NOMO-1 treated with dmso at 0.1 percent for 144 hours (cell line): Measurements from ENCODE around the gene ELOA.
"Not testable (repeated sequence)": the region's sequence is repeated elsewhere in the genome, so short reads cannot be mapped to it uniquely, and the experiment has no call there.

Experiments
- DNase-seq: peaks from one replicate; lab custom pipeline; 2025; ENCODE audit not compliant: unreplicated experiment; lab: John Stamatoyannopoulos, UW

ELOA gene

GRCh38 chr1:23800400-23801337 is 57.4 kb downstream of the ELOA start, which contains the start of gene GALE:
Gene GALE (minus strand): TSS chr1:23800754. CDS start chr1:23799007, 1,747 bp downstream.
- DNase-seq: peak; percentile 94

- no peak for DNase-seq
Observed at GRCh38 chr1:23801338-23801748, 58.1 kb downstream of the ELOA start.

DNA sequence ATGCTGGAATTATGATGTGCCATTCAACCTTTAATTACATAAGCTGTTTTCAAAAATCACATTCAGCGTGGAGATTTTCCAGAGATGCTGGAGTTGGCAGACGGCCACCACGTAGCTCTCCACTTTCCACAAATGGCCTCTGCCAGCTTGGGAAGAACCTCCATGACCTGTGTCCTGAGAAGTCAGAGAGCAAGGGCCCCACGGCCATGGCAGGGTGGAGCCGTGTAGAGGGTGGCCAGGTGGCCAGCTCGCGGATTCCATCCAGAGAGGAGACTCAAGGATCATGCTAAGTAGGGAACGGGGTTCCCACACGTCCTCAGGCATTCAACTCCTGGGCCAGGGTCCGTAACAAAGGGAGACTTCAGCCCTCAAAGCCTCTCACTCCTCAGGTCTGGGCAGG is 58.6 kb downstream of the ELOA start:
- DNase-seq: no peak

DNA sequence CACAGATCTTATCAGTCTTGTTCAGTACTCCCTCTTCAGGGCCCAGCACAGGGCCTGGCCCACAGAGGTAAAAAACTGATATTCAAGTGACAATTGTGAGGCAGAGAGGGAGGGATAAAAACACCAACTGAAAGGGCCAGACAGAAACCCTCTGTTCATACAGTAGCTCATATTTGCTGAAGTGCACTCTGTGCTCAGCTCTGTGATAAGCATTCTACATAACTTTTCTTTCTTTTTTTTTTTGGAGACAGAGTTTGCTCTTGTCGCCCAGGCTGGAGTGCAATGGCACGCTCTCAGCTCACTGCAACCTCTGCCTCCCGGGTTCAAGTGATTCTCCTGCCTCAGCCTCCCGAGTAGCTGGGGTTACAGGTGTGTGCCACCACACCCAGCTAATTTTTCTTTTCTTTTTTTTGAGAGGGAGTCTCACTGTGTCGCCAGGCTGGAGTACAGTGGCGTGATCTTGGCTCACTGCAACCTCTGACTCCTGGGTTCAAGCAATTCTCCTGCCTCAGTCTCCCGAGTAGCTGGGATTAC is 59.6 kb downstream of the ELOA start:
- DNase-seq: not testable (repeated sequence)

GRCh38 chr1:23803674-23804073 is 60.4 kb downstream of the ELOA start:
- DNase-seq: no peak

- no peak for DNase-seq
Observed at GRCh38 chr1:23804183-23804835, 61.0 kb downstream of the ELOA start.

- DNase-seq: no peak
Observed at GRCh38 chr1:23805025-23805424, 61.8 kb downstream of the ELOA start.

DNA sequence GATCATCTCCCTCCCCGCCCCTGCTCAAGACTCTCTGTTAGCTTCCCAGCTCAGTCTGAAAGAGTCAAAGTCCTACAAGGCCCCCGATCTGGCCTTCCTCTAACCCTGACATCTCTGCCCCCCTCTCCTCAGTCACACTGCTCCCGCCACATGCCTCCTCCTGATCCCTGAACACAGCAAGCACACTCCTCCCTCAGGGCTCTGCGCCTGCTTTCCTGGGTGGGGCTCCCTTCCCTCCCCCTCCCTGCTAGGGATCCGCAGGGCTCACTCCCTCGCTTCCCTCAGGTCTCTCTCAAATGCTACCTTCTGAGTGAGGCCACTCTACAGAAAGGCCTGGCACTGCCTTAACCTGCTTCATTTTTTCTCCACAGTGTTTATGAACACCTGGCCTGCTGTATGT is 63.0 kb downstream of the ELOA start:
- no peak for DNase-seq

GRCh38 chr1:23807453-23807852 is 64.2 kb downstream of the ELOA start:
- DNase-seq: peak; percentile 86

GRCh38 chr1:23809751-23810171 is 66.5 kb downstream of the ELOA start:
- DNase-seq: peak; percentile 96

- DNase-seq: peak; percentile 88
Observed at GRCh38 chr1:23810818-23811540, 67.7 kb downstream of the ELOA start.
